Posterior cingulate gyrus (tissue), 11 donors: ENCODE results near the gene SNUPN.
A peak's percentile ranks its signal among the peaks of the same experiment; 100 is the strongest.
"Not testable (repeated sequence)": the region's sequence is repeated elsewhere in the genome, so short reads cannot be mapped to it uniquely, and the experiment has no call there.

Experiments used
- DNase-seq, 10 donors: peaks; one replicate each; pipeline versions ENCODE4 v3.0.0 to v3.0.0-alpha.2; 2020 to 2021; ENCODE audit warnings: mixed read lengths in 3 of 10
- intact Hi-C: fragments of 100-400 bp; cut with DNase I; formaldehyde crosslinking; loops from one replicate; pipeline ENCODE4 v1.15.1; 2023

The SNUPN gene

GRCh38 chr15:75639191-75639708 lies 13.7 kb upstream of the SNUPN start:
- peak in 1 of 10 donors; percentile 5 for DNase-seq
- intact Hi-C loops = loop anchor here (5.0 kb wide), 1 partner anchor 43 kb away; no protein-coding TSS in a partner anchor

- DNase-seq = peak in 1 of 10 donors; percentile 14
- intact Hi-C loops = loop anchor here (5.0 kb wide), 1 partner anchor 45 kb away; no protein-coding TSS in a partner anchor
Measured at GRCh38 chr15:75637245-75638009, 11.9 kb upstream of the SNUPN start.

- peak in 1 of 10 donors; percentile 39 for DNase-seq
- intact Hi-C loops = loop anchor here (5.0 kb wide), 1 partner anchor 46 kb away; no protein-coding TSS in a partner anchor
Measured at GRCh38 chr15:75636026-75636425, 10.5 kb upstream of the SNUPN start.

DNA sequence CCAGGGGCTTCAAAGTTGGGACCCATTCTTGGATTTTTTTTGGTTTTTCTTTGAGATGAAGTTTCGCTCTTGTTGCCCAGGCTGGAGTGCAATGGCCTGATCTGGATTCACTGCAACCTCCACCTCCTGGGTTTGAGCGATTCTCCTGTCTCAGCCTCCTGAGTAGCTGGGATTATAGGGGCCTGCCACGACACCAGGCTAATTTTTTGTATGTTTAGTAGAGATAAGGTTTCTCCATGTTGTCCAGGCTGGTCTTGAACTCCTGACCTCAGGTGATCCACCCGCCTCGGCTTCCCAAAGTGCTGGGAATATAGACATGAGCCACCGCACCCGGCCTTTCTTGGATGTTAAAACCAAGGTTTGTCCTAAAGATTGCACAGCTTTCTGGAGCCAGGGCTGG lies 8.4 kb upstream of the SNUPN start:
- DNase-seq, intact Hi-C loops: not testable (repeated sequence)

GRCh38 chr15:75631935-75632334 lies 6.4 kb upstream of the SNUPN start:
- intact Hi-C loops = no loop called here
- DNase-seq = no peak

- intact Hi-C loops = no loop called here
- DNase-seq = no peak
Measured at GRCh38 chr15:75622505-75622904, 3.0 kb downstream of the SNUPN start.

- intact Hi-C loops = no loop called here
- peak in 3 of 10 donors; percentile 11 to 60 (median 51) for DNase-seq
Measured at GRCh38 chr15:75620841-75621391, 4.6 kb downstream of the SNUPN start.

DNA sequence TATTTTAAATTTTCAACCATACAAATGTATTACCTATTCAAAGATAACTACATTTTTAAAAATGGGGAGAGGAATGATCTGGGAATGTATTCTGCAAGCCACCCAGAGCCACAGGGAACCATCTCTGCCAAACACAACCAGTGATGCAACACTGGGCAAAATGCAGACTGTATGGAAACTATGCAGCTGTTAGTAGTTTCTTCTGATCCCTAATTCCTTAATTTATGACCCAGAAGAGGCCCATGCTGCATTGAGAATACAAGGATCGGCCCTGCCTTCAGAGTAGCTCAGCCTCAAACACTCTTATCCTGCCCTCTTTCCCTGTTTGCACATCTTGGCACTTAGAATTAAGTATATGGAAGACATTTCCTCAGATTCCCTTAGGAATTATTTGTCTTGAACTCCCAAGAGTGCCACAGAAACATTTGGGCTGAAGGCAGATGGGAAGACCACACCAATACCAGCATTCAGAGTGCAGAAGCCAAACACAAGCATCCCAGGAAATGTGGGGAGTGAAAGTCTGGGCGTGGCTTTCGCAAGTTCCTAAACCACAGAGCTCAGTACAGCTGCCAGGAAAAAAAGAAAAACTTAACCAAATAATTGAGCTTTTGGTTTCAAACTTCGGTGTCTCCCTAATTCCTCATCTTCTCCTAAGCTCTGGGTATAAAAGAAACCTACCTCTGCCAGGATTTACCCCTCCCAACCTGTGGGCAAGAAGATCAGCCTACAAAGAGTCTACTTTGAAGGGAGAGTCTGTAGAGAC lies 5.3 kb downstream of the SNUPN start:
- DNase-seq = no peak
- intact Hi-C loops = no loop called here

- DNase-seq = no peak
- intact Hi-C loops = no loop called here
Measured at GRCh38 chr15:75616766-75617165, 8.8 kb downstream of the SNUPN start.

GRCh38 chr15:75606711-75607699 lies 18.5 kb downstream of the SNUPN start:
- DNase-seq = peak in 1 of 10 donors; percentile 30
- intact Hi-C loops = no loop called here

DNA sequence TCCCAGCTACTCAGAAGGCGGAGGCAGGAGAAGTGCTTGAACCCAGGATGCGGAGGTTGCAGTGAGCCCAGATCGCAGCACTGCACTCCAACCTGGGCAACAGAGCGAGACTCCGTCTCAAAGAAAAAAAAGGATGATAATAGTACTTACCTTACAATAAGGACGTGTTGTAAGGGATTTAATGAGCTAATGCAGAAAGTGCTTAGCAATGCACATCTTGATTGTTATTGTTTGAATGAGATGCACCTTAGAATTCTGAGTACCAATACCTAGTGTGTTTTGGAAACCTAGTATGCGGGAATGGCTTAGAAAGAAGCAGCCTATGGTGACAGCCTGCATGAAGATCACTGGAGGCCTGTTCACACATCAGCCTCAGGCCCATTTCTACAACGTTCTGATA lies 19.5 kb downstream of the SNUPN start:
- no peak for DNase-seq
- intact Hi-C loops = no loop called here

GRCh38 chr15:75599401-75599800 lies 26.1 kb downstream of the SNUPN start:
- peak in 1 of 10 donors; percentile 79 for DNase-seq
- intact Hi-C loops = no loop called here

GRCh38 chr15:75598361-75598760 lies 27.2 kb downstream of the SNUPN start:
- intact Hi-C loops = no loop called here
- DNase-seq = peak in 1 of 10 donors; percentile 57

DNA sequence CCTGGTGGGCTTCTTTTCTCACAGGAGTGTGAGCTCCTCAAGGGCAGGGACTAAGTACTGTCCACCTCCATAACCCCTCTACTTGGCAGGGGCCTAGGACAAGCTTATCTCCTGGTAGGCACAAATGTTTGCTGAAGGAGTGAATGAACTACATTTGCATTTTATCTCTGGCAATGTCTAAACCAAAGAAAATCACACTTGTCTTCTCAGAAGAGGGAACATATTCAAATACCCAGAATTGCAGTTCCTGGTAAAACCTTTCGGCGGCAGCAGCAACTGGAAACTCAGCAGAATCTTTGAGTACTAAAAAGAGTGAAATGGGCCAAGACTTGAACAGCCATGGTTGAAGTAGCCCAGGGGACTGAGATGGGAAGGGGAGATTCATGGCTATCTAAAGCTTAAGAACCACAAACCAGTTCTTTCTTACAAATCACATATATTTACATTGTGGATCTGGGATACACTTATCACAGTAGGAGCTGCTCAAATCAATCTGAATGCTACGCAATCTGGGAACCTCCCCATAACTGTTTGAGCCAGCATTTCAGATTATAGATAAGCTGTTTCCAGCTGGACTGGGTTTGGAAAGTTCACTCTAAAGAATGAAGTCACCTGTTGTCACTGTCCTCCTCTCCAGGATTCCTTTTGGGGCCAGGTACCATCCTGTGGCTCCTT lies 27.7 kb downstream of the SNUPN start:
- intact Hi-C loops = no loop called here
- no peak for DNase-seq

GRCh38 chr15:75596703-75597345 lies 28.7 kb downstream of the SNUPN start:
- DNase-seq = no peak
- intact Hi-C loops = no loop called here

DNA sequence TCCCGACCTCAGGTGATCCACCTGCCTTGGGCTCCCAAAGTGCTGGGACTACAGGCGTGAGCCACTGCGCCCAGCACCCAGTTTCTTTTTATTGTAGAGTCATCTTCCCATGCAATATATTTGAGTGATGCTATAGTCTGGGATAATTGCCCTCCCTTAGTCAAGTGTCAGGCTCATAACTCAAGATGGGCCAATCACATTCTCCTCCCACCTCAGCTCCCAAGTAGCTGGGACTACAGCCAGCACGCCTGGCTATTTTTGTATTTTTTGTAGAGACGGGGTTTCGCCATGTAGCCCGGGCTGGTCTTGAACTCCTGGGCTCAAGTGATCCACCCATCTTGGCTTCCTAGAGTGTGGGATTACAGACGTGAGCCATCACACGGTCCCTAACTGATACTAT lies 31.2 kb downstream of the SNUPN start:
- no peak for DNase-seq
- intact Hi-C loops = no loop called here

- DNase-seq = no peak
- intact Hi-C loops = no loop called here
Measured at GRCh38 chr15:75591655-75592364, 33.7 kb downstream of the SNUPN start.

DNA sequence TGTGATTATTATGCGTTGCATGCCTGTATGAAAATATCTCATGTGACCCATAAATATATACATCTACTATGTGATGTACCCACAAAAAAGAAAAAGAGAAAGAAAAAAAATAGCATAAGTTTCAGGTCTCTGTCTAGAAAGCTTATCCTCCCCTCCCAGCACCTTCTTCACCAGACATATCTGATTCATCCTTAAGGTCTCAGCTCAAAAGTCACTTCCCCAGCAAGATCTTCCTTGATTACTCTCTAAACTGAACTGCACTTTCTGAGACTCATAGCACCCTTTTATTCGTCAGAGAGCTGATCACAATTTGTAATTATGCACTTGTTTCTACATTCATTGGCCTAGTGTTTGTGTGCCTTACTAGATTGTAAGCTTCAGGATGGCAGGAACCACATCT lies 35.3 kb downstream of the SNUPN start:
- intact Hi-C loops = no loop called here
- no peak for DNase-seq
